NCI-H69 (cell line): Measurements from ENCODE around the gene TRAPPC5.
A peak's percentile ranks its signal among the peaks of the same experiment; 100 is the strongest.

Experiments
- DNase-seq: peaks from one replicate; lab custom pipeline; 2025; lab: John Stamatoyannopoulos, UW

Gene TRAPPC5

GRCh38 chr19:7645656-7646425, 34.8 kb upstream of the TRAPPC5 start:
- DNase-seq: no peak

GRCh38 chr19:7646426-7646700, 34.3 kb upstream of the TRAPPC5 start:
- DNase-seq: no peak

- no peak for DNase-seq
Observed at GRCh38 chr19:7647156-7647555, 33.5 kb upstream of the TRAPPC5 start.

GRCh38 chr19:7648265-7649014, 32.2 kb upstream of the TRAPPC5 start:
- DNase-seq: no peak

- DNase-seq: no peak
Observed at GRCh38 chr19:7650148-7650547, 30.5 kb upstream of the TRAPPC5 start.

- DNase-seq: peak; percentile 89
Observed at GRCh38 chr19:7652061-7652641, 28.5 kb upstream of the TRAPPC5 start.

GRCh38 chr19:7654401-7654800, 26.2 kb upstream of the TRAPPC5 start:
- no peak for DNase-seq

GRCh38 chr19:7655581-7655980, 25.1 kb upstream of the TRAPPC5 start:
- DNase-seq: no peak

GRCh38 chr19:7657131-7657751, 23.4 kb upstream of the TRAPPC5 start:
- DNase-seq: no peak

- no peak for DNase-seq
Observed at GRCh38 chr19:7658219-7658686, 22.4 kb upstream of the TRAPPC5 start.

GRCh38 chr19:7661744-7662538, 18.7 kb upstream of the TRAPPC5 start:
- DNase-seq: no peak

GRCh38 chr19:7662657-7663056, 18.0 kb upstream of the TRAPPC5 start:
- DNase-seq: no peak

GRCh38 chr19:7663706-7664105, 16.9 kb upstream of the TRAPPC5 start:
- DNase-seq: no peak

GRCh38 chr19:7665076-7665475, 15.6 kb upstream of the TRAPPC5 start:
- DNase-seq: no peak

- no peak for DNase-seq
Observed at GRCh38 chr19:7668842-7669241, 11.8 kb upstream of the TRAPPC5 start, which contains the start of gene RETN. Gene RETN (plus strand): TSS chr19:7669049. CDS start chr19:7669327, 278 bp downstream.

GRCh38 chr19:7669641-7670040, 11.0 kb upstream of the TRAPPC5 start:
- no peak for DNase-seq

GRCh38 chr19:7670150-7670783, 10.4 kb upstream of the TRAPPC5 start:
- peak; percentile 29 for DNase-seq

- DNase-seq: no peak
Observed at GRCh38 chr19:7670790-7671189, 9.8 kb upstream of the TRAPPC5 start.

- no peak for DNase-seq
Observed at GRCh38 chr19:7672522-7672921, 8.1 kb upstream of the TRAPPC5 start.

GRCh38 chr19:7674010-7675005, 6.3 kb upstream of the TRAPPC5 start:
- DNase-seq: peak; percentile 69
